SW480 (cell line): ENCODE data around the gene ARHGEF26.
"Not testable (repeated sequence)": the region's sequence is repeated elsewhere in the genome, so short reads cannot be mapped to it uniquely, and the experiment has no call there.

Experiments
- DNase-seq: peaks from one replicate; pipeline ENCODE4 v3.0.0-alpha.2; 2016; ENCODE audit warnings: low spot score

The ARHGEF26 gene

GRCh38 chr3:154120961-154121700, at the start of gene ARHGEF26:
Gene ARHGEF26 (plus strand): TSS chr3:154121390. CDS start chr3:154121993, 603 bp downstream.
- DNase-seq = peak; percentile 66

- no peak for DNase-seq
Measured at GRCh38 chr3:154074966-154075365, 46.2 kb upstream of the ARHGEF26 start.

GRCh38 chr3:154078672-154079071, 42.5 kb upstream of the ARHGEF26 start:
- DNase-seq = no peak

- DNase-seq = no peak
Measured at GRCh38 chr3:154081305-154081704, 39.9 kb upstream of the ARHGEF26 start.

GRCh38 chr3:154085071-154085470, 36.1 kb upstream of the ARHGEF26 start:
- DNase-seq = no peak

- no peak for DNase-seq
Measured at GRCh38 chr3:154085799-154086198, 35.4 kb upstream of the ARHGEF26 start.

GRCh38 chr3:154086286-154086685, 34.9 kb upstream of the ARHGEF26 start:
- no peak for DNase-seq

- DNase-seq = not testable (repeated sequence)
Measured at GRCh38 chr3:154087756-154088480, 33.3 kb upstream of the ARHGEF26 start.

- no peak for DNase-seq
Measured at GRCh38 chr3:154089421-154090420, 31.5 kb upstream of the ARHGEF26 start.

- no peak for DNase-seq
Measured at GRCh38 chr3:154094051-154094450, 27.1 kb upstream of the ARHGEF26 start.

- DNase-seq = peak; percentile 32
Measured at GRCh38 chr3:154095832-154096421, 25.3 kb upstream of the ARHGEF26 start.

- DNase-seq = no peak
Measured at GRCh38 chr3:154098376-154098775, 22.8 kb upstream of the ARHGEF26 start.

GRCh38 chr3:154100556-154100955, 20.6 kb upstream of the ARHGEF26 start:
- no peak for DNase-seq

GRCh38 chr3:154101250-154101649, 19.9 kb upstream of the ARHGEF26 start:
- DNase-seq = no peak

GRCh38 chr3:154102225-154102624, 19.0 kb upstream of the ARHGEF26 start:
- DNase-seq = no peak

- DNase-seq = no peak
Measured at GRCh38 chr3:154105218-154105975, 15.8 kb upstream of the ARHGEF26 start.

- no peak for DNase-seq
Measured at GRCh38 chr3:154111365-154111935, 9.7 kb upstream of the ARHGEF26 start.

- DNase-seq = no peak
Measured at GRCh38 chr3:154112146-154112852, 8.9 kb upstream of the ARHGEF26 start.

GRCh38 chr3:154113609-154114008, 7.6 kb upstream of the ARHGEF26 start:
- no peak for DNase-seq

- DNase-seq = no peak
Measured at GRCh38 chr3:154115332-154115731, 5.9 kb upstream of the ARHGEF26 start.
